Measurements from ENCODE around the gene DSTYK. TPM values are rescaled to one million over a fixed set of nuclear protein-coding genes. Genes with fewer than 3 reads are reported as not detected.

DSTYK gene
- total RNA-seq, 1 experiment from 2014 or later, result 8.4 TPM

DNA sequence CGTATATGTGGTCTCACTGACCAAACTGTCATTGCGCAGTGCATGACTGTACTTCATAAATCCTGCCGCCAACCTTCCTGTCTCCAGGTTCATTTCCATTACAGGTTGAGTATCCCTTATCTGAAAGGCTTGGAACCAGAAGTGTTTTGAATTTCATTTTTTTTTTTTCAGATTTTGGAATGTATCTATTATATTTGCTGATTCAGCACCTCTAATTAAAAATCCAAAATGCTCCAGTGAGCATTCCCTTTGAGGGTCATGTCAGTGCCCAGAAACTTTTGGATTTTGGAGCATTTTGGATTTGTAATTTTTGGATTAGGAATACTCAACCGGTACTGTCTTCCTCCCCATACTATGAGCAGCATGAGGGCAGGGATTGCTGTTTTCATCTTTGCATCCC is 59.0 kb downstream of the DSTYK start:
- H3K36me3 ChIP-seq (ENCODE audit: low read depth, low read length), result peaks cover 36% of the 10 kb centered on the region

DNA sequence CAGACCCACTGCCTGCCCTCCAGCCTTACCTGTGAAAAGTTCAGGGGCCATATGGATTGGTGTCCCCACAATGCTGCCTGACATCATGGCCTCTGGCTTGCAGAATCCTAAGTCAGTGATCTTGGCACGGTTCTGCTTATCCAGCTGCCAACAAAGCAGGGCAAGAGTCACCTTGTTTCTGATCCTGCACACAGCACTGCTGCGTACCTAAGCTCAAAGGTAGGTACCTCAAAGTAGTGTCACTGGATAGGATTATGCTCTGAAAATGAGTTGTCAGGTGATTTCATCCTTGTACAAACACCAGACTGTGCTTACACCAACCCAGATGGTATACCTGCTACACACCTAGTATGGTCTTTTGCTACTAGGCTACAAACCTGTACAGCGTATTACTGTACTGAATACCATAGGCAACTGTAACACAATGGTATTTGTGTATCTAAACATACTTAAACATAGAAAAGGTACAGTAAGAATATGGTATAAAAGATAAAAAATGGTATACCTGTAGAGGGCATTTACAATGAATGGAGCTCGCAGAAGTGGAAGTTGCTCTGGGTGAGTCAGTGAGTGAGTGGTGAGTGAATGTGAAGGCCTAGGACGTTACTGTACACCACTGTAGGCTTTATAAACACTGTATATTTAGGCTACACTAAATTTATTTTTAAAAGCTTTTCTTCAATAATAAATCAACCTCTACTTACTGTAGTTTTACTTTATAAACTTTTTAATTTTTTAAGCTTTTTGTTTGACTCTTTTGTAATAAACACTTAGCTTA is 60.7 kb downstream of the DSTYK start:
- Histone ChIP-seq H3K9me3 (ENCODE audit: low read length) (peaks cover 4% of the 10 kb centered on the region; the same call in 1 of the 2 replicates), H2AFZ (ENCODE audit: low read length) (no peak overlapping the region), H3K4me2 (ENCODE audit: low read length) (peak overlapping the region; percentile 41), H3K27ac (ENCODE audit: low read length) (peak overlapping the region; percentile 50), H3K4me3 (ENCODE audit: low read length) (no peak overlapping the region), H3K9me2 (replicated peaks; ENCODE audit: low read length) (no peaks in the 10 kb centered on the region), H3K27me3 (ENCODE audit: low read length) (no peaks in the 10 kb centered on the region), H3F3A (ENCODE audit: low read length, unreplicated experiment) (no peaks in the 10 kb centered on the region), H3K79me2 (ENCODE audit: low read length) (no peaks in the 10 kb centered on the region), H4K20me1 (ENCODE audit: low read length) (no peaks in the 10 kb centered on the region), H3K36me3 (ENCODE audit: low read depth, low read length) (peaks cover 23% of the 10 kb centered on the region), H3K4me1 (ENCODE audit: insufficient read depth, low read length) (peaks cover 22% of the 10 kb centered on the region), H3K9ac (ENCODE audit: low read length) (0 out of 2 replicates have a peak overlapping the region, but pooled peaks have one; percentile 5)
- no TSS peak for BruUV-seq (replicated peaks)
- intact Hi-C loops (cut with micrococcal nuclease), result no loop called here
- ChIA-PET CTCF (interaction anchor here (0.8 to 1.5 kb wide), 3 partner anchors 9 to 105 kb away, joined by 5 to 7 read pairs (median 6); partner anchors contain the start of gene TMCC2), POLR2A (ENCODE audit: unreplicated experiment) (interaction anchor here (0.6 kb wide), 1 partner anchor 25 kb away, joined by 3 read pairs; no protein-coding TSS in a partner anchor)
- ATAC-seq (peak; percentile 86), DNase-seq (peak; percentile 74)
- no peak for TF ChIP-seq EZH2 (IDR thresholded peaks at IDR 0.05; ENCODE audit: low read length, unreplicated experiment)
- 0 out of 2 replicates have a peak, but pooled peaks have one; percentile 22 for TF ChIP-seq CTCF (conservative IDR thresholded peaks at IDR 0.05; ENCODE audit: low read depth, low read length)

More for the DNA sequence above, 59.0 kb downstream of the DSTYK start:
- no peak overlapping the region for H2AFZ ChIP-seq (ENCODE audit: low read length)
- BruUV-seq (replicated peaks), result no TSS peak
- H3K4me2 ChIP-seq (ENCODE audit: low read length), result no peak overlapping the region
- no peak overlapping the region for H3K9ac ChIP-seq (ENCODE audit: low read length)
- peaks cover 4% of the 10 kb centered on the region; the same call in 1 of the 2 replicates for H3K9me3 ChIP-seq (ENCODE audit: low read length)
- H3K27me3 ChIP-seq (ENCODE audit: low read length), result no peaks in the 10 kb centered on the region
- H3K9me2 ChIP-seq (replicated peaks; ENCODE audit: low read length), result no peaks in the 10 kb centered on the region
- POLR2A ChIA-PET (ENCODE audit: unreplicated experiment), result no interaction called here
- intact Hi-C loops (cut with micrococcal nuclease), result no loop called here
- TF ChIP-seq EZH2phosphoT487 (IDR thresholded peaks at IDR 0.05; ENCODE audit: borderline replicate concordance, low read length) (no peak), EZH2 (IDR thresholded peaks at IDR 0.05; ENCODE audit: low read length, unreplicated experiment) (no peak), CTCF (conservative IDR thresholded peaks at IDR 0.05; ENCODE audit: low read depth, low read length) (no peak)
- DNase-seq, result no peak
- no peaks in the 10 kb centered on the region for H4K20me1 ChIP-seq (ENCODE audit: low read length)
- CTCF ChIA-PET, result no interaction called here
- H3F3A ChIP-seq (ENCODE audit: low read length, unreplicated experiment), result no peaks in the 10 kb centered on the region
- peaks cover 22% of the 10 kb centered on the region for H3K4me1 ChIP-seq (ENCODE audit: insufficient read depth, low read length)
- no peak for ATAC-seq
- H3K27ac ChIP-seq (ENCODE audit: low read length), result no peak overlapping the region
- no peaks in the 10 kb centered on the region for H3K79me2 ChIP-seq (ENCODE audit: low read length)
- no peak overlapping the region for H3K4me3 ChIP-seq (ENCODE audit: low read length)

All from PC-3 (cell line).